Erythroblast (primary cell): ENCODE measurements around the gene VPS39.

Experiments
- DNase-seq, 2 experiments: peaks; one replicate each; lab custom pipeline; 2025; lab: John Stamatoyannopoulos, UW
- GATA1 ChIP-seq: IDR thresholded peaks from 2 replicates; pipeline ENCODE4 v1.6.1; 2011; ENCODE audit warnings: low read depth, mild to moderate bottlenecking, control low read depth, low read length, moderate library complexity
- POLR2A ChIP-seq: IDR thresholded peaks from 2 replicates; pipeline ENCODE4 v1.6.1; 2011; ENCODE audit warnings: mild to moderate bottlenecking, low read length

VPS39 gene

GRCh38 chr15:42151736-42152135 lies 56.4 kb downstream of the VPS39 start:
- DNase-seq, result no peak
- TF ChIP-seq POLR2A, result no peak
- no peak for TF ChIP-seq GATA1

GRCh38 chr15:42151141-42151561 lies 57.0 kb downstream of the VPS39 start:
- TF ChIP-seq POLR2A (no peak), GATA1 (no peak)
- no peak for DNase-seq

GRCh38 chr15:42150219-42150970 lies 57.7 kb downstream of the VPS39 start:
- no peak for DNase-seq
- TF ChIP-seq POLR2A, result no peak
- no peak for TF ChIP-seq GATA1

- no peak for DNase-seq
- TF ChIP-seq GATA1 (no peak), POLR2A (no peak)
These were observed 58.4 kb downstream of the VPS39 start for GRCh38 chr15:42149493-42150218.

GRCh38 chr15:42148808-42149492 lies 59.2 kb downstream of the VPS39 start:
- DNase-seq, result no peak
- TF ChIP-seq GATA1 (no peak), POLR2A (no peak)

GRCh38 chr15:42147431-42147735 lies 60.7 kb downstream of the VPS39 start:
- TF ChIP-seq GATA1 (no peak), POLR2A (no peak)
- DNase-seq, result no peak

GRCh38 chr15:42146551-42147430 lies 61.3 kb downstream of the VPS39 start:
- DNase-seq, result no peak
- TF ChIP-seq POLR2A, result no peak
- no peak for TF ChIP-seq GATA1

GRCh38 chr15:42145546-42146455 lies 62.3 kb downstream of the VPS39 start:
- no peak for DNase-seq
- TF ChIP-seq POLR2A, result no peak
- no peak for TF ChIP-seq GATA1

GRCh38 chr15:42144841-42145375 lies 63.2 kb downstream of the VPS39 start:
- TF ChIP-seq GATA1 (no peak), POLR2A (no peak)
- DNase-seq, result no peak

- no peak for DNase-seq
These were observed 64.1 kb downstream of the VPS39 start for GRCh38 chr15:42143866-42144625.

GRCh38 chr15:42143356-42143755 lies 64.7 kb downstream of the VPS39 start:
- DNase-seq, result no peak
- TF ChIP-seq GATA1 (no peak), POLR2A (no peak)

More at GRCh38 chr15:42143866-42144625, 64.1 kb downstream of the VPS39 start:
- TF ChIP-seq POLR2A (no peak), GATA1 (no peak)
